Epithelial cell of proximal tubule (primary cell): ENCODE data around the gene PCNA. TPM values are rescaled to one million over a fixed set of nuclear protein-coding genes. Genes with fewer than 3 reads are reported as not detected.
A peak's percentile ranks its signal among the peaks of the same experiment; 100 is the strongest.

Source experiments
- DNase-seq: peaks from one replicate; pipeline ENCODE4 v3.0.0-alpha.2; 2011; ENCODE audit warnings: low read depth
- H3K4me3 ChIP-seq: 2 replicates; pipeline ENCODE4 v1.5.1; 2011; ENCODE audit warnings: low read depth, mild to moderate bottlenecking, low read length
- CTCF ChIP-seq: conservative IDR thresholded peaks from 2 replicates; pipeline ENCODE4 v1.5.1; 2012; ENCODE audit warnings: low read depth, mild to moderate bottlenecking, low read length
- total RNA-seq: library from RNA; depleted of rRNA; stranded (reverse); fragments of >200 nt; gene quantifications from 2 replicates; pipeline ENCODE4 v1.2.3, GENCODE V29; 2015

The PCNA gene
- total RNA-seq, 1 donor from 2014 or later, result 327 TPM

GRCh38 chr20:5067877-5068645, 51.7 kb downstream of the PCNA start:
- no peak for DNase-seq
- no peak for TF ChIP-seq CTCF
- no peak overlapping the region for H3K4me3 ChIP-seq

DNA sequence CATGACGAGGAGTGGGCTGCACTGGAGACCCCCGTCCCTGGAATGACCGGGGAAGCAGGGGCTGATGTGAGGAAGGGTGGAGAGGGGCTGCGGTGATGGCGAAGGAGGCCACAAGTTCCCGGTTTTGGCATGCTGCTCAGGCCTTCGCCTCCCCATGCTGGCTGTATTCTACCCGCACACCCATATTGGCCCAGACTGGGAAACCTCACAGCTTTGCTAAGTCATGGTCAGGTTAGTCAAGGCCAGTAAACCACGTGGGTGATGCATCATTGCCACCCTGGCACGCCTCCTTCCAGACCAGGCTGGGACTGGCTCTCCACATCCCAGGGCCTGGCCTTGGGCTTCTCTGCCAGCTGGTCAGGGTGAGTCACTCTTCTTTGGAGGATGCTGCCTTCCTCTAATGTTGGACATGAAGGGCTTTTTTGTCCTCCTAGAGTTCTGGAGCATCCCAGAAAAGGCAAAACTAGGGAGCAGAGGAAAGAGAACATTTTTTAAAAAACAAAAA, 53.8 kb downstream of the PCNA start:
- peak; percentile 88 for DNase-seq
- no peak for TF ChIP-seq CTCF
- H3K4me3 ChIP-seq, result no peak overlapping the region

DNA sequence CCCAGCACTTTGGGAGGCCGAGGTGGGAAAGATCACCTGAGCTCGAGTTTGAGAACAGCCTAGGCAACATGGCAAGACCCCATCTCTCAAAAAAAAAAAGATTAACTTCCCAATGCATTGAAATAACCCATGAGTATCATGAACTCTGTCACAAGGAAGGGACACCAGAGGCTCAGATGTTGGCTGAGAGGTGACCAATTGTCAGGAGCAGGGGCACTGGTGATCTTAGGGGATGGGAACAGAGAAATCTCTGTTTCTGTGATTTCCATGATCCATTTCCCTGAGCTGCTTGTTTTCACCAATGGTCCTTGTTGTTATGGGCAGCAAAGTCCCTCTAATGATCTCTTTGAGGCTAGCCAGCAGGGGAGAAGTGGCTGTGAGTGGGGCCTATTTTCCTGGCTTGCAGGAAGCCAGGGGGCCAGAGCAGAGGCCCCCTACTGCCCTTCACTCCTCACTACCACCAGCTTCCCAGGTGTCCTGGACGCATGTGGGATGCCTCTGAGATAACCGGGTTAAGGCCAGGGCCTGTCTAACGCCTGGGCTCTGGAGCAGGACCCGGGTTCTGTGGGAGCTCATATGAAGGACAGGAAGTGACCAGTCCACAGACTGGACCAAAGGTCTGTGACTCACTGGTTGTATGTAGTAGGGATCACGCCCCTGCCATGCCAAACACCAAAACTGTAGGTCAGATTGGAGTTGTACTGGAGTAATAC, 54.4 kb downstream of the PCNA start:
- H3K4me3 ChIP-seq, result no peak overlapping the region
- no peak for DNase-seq
- no peak for TF ChIP-seq CTCF

Other genes with a start within 250 kb of the PCNA start
- 5.3 and 9.3 TPM in 2 replicates for gene SLC23A2, start 118.4 kb downstream of the PCNA start, total RNA-seq
- 82.0 and 103 TPM in 2 replicates for gene TMEM230, start 6.9 kb downstream of the PCNA start, total RNA-seq
- 17.3 and 18.7 TPM in 2 replicates for gene CDS2, start 7.0 kb upstream of the PCNA start, total RNA-seq
- gene PROKR2, start 197.0 kb upstream of the PCNA start, total RNA-seq, result not detected in 2 replicates